Measurements from ENCODE around the gene CLEC1B.
"Not testable (repeated sequence)": the region's sequence is repeated elsewhere in the genome, so short reads cannot be mapped to it uniquely, and the experiment has no call there.

The CLEC1B gene

DNA sequence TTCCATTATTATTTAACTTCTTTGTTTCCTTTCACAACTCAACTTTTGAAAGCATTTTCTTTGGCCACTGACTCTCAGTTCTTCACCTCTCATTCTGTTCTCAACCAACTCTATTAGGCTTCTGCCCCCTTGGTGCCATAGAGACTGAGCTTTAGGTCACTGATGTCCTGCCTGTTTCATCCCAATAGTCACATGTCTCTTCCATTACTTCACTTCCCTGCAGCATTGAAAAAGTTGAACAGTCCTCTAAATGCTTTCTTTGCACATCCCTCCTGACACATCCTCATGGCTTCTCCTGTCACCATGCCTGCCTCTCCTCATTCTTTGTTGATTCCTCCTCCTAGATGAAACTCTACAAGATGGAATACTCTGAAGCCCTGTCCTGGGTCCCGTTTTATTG is 25.0 kb downstream of the CLEC1B start:
- no peak for DNase-seq

DNA sequence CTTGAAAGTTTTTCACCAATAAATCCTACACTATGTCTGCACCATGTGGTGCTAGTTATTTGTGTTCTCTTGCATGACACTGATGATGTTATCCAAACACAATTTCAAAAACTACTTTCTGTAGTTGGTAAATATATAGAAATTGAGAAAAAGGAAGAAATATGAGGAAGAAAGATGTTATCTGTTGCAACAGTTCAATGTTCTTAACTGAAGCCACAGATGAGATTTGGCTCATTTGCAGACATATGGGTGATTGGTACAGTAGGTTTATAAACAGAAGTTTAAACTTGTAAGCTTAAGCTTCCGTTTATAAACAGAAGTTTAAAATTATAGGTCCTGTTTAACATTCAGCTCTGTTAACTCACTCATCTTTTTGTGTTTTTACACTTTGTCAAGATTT is 27.7 kb downstream of the CLEC1B start, which contains the start of gene CLEC12A:
Gene CLEC12A, plus strand, starts transcription at position 229 of the 400 bp plus-strand sequence. CDS start 188 bp downstream, outside the sequence.
- DNase-seq, result no peak

DNA sequence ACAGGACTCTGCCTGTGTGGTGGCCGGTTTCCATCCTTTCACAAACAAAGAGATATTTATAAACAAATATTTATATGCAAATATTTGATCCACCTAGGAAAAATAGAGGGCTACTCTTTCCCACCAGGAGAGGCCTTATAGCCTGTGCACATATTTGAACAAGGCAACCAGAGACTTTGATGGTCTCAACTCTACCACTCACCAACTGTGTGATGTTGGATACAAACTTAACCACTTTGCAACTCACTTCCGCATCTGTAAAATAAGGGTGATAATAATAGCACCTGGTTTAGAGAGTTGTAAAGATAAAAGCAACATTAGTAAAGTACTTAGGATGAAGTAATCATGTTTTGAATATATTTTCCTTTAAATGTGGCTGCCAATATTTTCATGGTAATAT is 29.2 kb downstream of the CLEC1B start:
- DNase-seq, result no peak

DNA sequence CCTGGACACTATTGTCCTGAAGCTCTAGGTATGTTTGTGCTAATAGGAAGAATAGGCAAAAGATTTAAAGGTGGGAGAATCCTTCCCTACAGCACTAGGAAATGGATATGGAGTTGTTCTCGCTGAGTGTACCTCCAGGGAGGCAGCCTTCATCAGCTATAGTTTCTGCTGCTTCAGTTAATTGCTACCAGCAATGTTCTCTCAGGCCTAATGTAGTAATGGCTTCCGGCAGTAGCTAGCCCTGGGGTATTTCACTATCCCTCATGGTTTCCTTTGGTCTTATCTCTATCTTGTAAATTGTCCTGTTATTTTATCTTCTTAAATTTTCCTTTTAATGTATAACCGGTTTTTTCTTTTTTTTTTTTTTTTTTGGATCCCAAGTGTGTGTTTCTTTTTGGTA is 37.0 kb downstream of the CLEC1B start:
- no peak for DNase-seq

DNA sequence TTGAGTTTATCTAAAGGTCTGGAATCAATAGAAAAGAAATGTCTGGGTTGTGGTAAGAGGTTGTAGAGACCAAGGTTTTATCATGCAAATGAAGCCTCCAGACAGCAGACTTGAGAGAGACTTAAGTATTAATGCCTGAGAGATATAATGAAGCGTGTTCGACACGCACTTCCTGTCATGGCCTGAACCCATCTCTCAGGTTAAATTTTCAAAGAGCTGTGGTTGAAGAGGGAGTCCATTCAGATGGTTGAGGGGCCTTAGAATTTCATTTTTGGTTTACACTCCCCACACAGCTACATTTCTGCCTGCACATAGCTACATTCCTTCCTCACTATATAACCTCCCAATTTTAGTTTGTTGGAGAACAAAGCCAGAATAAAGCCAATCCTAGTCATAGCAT is 37.8 kb downstream of the CLEC1B start:
- no peak for DNase-seq

DNA sequence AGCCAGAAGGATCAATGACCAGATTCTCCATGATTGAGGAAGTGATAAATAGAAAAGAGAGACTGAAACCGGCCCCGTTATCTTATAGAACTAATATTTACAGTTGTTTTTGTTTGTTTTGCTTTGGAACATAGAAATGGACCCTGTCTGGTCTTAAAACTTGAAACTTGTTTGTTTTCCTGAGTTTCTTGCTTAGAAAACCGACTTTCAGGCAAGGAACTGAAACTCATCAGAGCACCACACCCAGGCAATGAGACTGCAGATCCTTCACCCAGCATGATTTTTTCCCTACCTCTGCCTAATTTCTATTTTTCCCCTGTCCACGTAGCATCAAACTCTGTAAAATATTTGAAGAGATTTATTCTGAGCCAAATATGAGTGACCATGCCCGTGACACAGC is 38.3 kb downstream of the CLEC1B start:
- DNase-seq, result no peak

DNA sequence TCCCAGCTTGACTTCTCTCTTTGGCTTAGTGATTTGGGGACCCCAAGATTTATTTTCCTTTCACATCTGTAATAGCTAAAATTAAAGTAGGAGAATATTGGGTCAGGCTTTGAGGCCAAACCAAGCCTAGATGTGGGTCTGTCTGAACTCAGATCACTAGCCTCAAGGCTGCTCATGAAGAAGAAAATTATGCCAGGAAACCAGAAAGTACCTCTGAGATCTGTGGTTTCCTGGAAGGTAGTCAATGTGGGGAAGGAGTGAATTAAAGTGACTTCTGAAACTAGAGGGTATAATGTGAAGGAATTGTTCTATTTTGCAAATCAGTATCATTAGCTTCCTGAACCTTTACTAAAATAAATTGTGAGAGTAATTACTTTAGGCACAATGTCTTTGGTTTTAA is 41.1 kb downstream of the CLEC1B start:
- no peak for DNase-seq

DNA sequence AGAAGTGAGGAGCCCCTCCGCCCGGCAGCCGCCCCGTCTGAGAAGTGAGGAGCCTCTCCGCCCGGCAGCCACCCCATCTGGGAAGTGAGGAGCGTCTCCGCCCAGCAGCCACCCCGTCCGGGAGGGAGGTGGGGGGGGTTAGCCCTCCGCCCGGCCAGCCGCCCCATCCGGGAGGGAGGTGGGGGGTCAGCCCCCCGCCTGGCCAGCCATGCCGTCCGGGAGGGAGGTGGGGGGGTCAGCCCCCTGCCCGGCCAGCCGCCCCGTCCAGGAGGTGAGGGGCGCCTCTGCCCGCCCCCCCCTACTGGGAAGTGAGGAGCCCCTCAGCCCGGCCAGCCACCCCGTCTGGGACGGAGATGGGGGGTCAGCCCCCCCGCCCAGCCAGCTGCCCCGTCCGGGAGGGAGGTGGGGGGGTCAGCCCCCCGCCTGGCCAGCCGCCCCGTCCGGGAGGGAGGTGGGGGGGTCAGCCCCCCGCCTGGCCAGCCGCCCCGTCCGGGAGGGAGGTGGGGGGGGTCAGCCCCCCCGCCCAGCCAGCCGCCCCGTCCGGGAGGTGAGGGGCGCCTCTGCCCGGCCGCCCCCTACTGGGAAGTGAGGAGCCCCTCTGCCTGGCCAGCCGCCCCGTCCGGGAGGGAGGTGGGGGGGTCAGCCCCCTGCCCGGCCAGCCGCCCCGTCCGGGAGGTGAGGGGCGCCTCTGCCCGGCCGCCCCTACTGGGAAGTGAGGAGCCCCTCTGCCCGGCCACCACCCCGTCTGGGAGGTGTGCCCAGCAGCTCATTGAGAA is 45.8 kb downstream of the CLEC1B start:
- DNase-seq, result not testable (repeated sequence)

DNA sequence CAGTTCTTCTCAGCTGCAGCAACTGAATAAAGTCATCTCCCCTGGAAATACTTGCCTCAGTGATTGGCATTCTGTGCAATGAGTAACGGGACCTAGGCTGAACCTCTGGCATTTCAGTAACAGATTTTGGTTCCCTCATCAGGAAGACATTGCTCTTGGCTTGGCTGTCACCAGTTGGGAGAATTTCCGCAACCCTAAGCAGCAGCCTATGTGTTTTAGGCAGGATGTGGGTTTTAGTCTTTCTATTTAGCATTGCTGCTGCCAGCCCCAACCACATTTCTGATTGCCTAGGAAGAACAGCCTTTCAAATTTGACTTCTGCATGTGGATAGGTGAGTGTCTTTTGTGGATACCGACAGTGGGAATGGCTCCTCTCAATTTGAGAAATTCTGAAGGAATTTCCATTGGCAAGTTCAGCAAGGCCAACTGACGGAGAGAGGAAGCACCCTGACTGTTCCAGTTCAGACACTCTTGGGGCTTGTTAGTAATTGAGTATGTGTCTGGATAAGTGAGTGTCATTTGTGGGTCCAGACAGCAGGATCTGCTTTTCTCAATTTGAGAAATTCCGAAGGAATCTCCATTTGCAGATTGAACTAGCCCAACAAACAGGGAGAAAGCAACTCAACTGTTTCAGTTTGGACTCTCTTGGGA is 47.8 kb downstream of the CLEC1B start:
- DNase-seq, result no peak

DNA sequence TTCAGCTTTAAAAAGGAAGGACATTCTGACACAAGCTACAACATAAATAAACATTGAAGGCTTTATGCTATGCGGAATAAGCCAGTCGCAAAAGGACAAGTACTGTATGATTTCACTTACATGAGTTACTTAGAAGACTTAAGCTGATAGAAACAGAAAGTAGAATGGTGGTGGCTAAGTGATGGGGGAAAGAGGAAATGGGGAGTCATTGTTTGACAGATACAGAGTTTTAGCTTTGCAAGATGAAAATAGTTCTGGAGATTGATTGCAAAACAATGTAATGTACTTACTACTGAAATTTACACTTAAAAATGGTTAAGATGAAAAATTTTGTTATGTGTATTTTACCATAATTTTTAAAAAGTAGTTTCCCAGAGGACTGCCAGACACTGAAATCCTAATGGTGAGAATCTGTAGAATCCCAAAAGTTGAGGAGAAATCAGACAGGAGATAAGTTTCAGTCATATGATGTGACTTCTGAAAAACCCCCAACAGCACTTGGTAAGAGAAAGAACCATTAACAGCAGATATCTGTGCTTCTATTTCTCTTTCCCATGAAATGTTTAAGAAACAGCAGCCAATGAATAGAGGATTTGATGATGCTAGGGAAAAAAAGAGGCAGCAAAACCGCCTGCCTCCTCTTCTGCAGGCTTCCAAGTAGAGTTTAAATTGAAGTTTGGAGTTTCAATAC is 50.2 kb downstream of the CLEC1B start:
- no peak for DNase-seq

DNA sequence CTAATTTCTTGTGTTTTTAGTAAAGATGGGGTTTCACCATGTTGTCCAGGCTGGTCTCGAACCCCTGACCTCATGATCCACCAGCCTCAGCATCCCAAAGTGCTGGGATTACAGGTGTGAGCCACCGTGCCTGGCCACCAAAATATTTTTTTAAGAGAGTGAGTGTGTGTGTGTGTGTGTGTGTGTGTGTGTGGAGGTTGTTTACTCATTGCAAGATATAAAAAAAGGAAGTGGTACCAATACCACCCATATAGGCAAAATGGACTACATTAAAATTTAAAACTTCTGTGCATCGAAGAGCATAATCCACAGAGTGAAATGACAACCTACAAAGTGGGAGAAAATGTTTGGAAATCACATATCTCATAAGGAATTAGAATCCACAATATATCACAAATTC is 51.2 kb downstream of the CLEC1B start:
- no peak for DNase-seq

DNA sequence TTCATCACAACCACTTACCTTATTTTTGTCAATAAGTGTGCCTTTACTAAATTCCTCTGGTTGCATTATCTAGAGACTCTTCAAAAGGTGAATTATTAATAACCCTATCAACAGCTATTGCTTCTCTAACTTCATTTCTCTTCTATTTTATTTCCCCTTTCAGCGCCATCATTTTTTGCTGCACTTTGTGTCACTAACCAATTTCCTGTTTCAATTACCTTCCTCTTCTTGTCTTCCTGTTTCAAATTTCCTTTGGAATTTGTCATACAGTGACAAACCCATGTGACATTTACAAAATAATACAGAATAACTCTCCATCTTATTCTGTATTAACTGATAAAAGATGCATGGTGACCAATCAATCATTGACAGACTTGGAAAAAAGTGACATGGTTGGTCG is 54.5 kb downstream of the CLEC1B start:
- no peak for DNase-seq

DNA sequence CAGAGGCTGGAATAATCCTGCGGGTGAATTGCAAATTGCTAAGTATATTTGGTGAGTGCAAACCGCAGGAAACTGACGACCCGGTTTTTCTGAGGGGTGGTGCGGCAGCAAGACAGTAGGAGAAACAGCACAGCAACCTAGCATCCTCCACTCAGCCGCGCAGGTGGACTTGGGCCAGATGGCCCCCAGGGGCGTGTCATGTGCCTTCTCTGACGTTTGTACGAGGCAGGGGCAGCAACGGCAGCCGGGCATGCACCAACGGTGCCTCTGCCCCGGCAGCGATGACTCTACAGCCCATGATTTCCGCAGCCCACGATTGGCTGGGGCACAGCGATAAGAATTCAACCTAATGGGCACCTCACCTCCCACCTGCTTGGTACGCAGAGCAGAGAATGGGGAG is 55.7 kb downstream of the CLEC1B start:
- no peak for DNase-seq

All from NCI-H1417 treated with DMSO at 0.1 percent for 48 hours (cell line).